HG03457 (cell line): ENCODE results near the gene UBE2C.
"Not testable (repeated sequence)": the region's sequence is repeated elsewhere in the genome, so short reads cannot be mapped to it uniquely, and the experiment has no call there.

ENCODE experiments used
- ATAC-seq: cut with Tn5 transposase; IDR thresholded peaks from one replicate; pipeline ENCODE4 v1.9.1; 2021; ENCODE audit warnings: moderate number of reproducible peaks; ENCODE audit not compliant: unreplicated experiment

Gene UBE2C

GRCh38 chr20:45797510-45797909, 14.9 kb upstream of the UBE2C start:
- not testable (repeated sequence) for ATAC-seq

GRCh38 chr20:45797955-45798354, 14.5 kb upstream of the UBE2C start:
- ATAC-seq: not testable (repeated sequence)

GRCh38 chr20:45798935-45799642, 13.4 kb upstream of the UBE2C start:
- no peak for ATAC-seq

GRCh38 chr20:45801851-45802250, 10.6 kb upstream of the UBE2C start:
- ATAC-seq: no peak

GRCh38 chr20:45810191-45810970, 2.1 kb upstream of the UBE2C start:
- no peak for ATAC-seq

- no peak for ATAC-seq
These were observed 529 bp downstream of the UBE2C start for GRCh38 chr20:45813006-45813340.

- ATAC-seq: no peak
These were observed 1.0 kb downstream of the UBE2C start for GRCh38 chr20:45813489-45813888.

- ATAC-seq: no peak
These were observed 1.9 kb downstream of the UBE2C start for GRCh38 chr20:45814314-45814713.

- ATAC-seq: no peak
These were observed 4.5 kb downstream of the UBE2C start for GRCh38 chr20:45816951-45817350.

- no peak for ATAC-seq
These were observed 5.1 kb downstream of the UBE2C start for GRCh38 chr20:45817376-45818194.

- no peak for ATAC-seq
These were observed 5.8 kb downstream of the UBE2C start for GRCh38 chr20:45818239-45818638.

GRCh38 chr20:45819466-45819865, 7.0 kb downstream of the UBE2C start:
- no peak for ATAC-seq

GRCh38 chr20:45821947-45822346, 9.5 kb downstream of the UBE2C start:
- ATAC-seq: no peak

- ATAC-seq: no peak
These were observed 10.4 kb downstream of the UBE2C start for GRCh38 chr20:45822857-45823256.

- no peak for ATAC-seq
These were observed 11.7 kb downstream of the UBE2C start for GRCh38 chr20:45823949-45824835.

- no peak for ATAC-seq
These were observed 14.1 kb downstream of the UBE2C start for GRCh38 chr20:45826381-45827019.

GRCh38 chr20:45827030-45827652, 14.7 kb downstream of the UBE2C start, which contains the start of gene TNNC2:
TNNC2 (minus strand) TSS chr20:45827312; CDS start chr20:45827248, 64 bp downstream.
- ATAC-seq: no peak

- no peak for ATAC-seq
These were observed 15.3 kb downstream of the UBE2C start for GRCh38 chr20:45827712-45828111.

- ATAC-seq: no peak
These were observed 16.1 kb downstream of the UBE2C start for GRCh38 chr20:45828589-45828988.
